ENCODE results near the gene WDFY1. TPM values are rescaled to one million over a fixed set of nuclear protein-coding genes. Genes with fewer than 3 reads are reported as not detected.

The WDFY1 gene
- total and polyA plus RNA-seq, 2 donors (not counting 3 experiments of a cell fraction or from before 2014, with no cell fraction given), result 54.7 to 68.7 TPM

GRCh38 chr2:223915071-223915470, 30.1 kb downstream of the WDFY1 start:
- Histone ChIP-seq H3K27ac (ENCODE audit: insufficient read depth, low read depth, low read length) (no peak overlapping the region), H3K4me1 (ENCODE audit: control insufficient read depth, extremely low read depth, insufficient read depth, low read length) (peaks cover 20% of the 10 kb centered on the region), H3K4me2 (ENCODE audit: insufficient read depth, low read length) (no peak overlapping the region), H4K20me1 (replicated peaks; ENCODE audit: control insufficient read depth, extremely low read depth, insufficient read depth, low read length) (peaks cover 3% of the 10 kb centered on the region), H3K79me2 (ENCODE audit: control insufficient read depth, insufficient read depth, low read length) (peaks cover 66% of the 10 kb centered on the region), H3K4me3 (replicated peaks in 1 of 3; ENCODE audit: insufficient read depth in 1 of 3, low read depth in 1 of 3, low read length in 3 of 3) (no peak overlapping the region), H2AFZ (ENCODE audit: low read depth, low read length) (no peak overlapping the region), H3K36me3 (ENCODE audit: control insufficient read depth in 2 of 2, extremely low read depth in 1 of 2, insufficient read depth in 2 of 2, low read length in 2 of 2) (peaks cover 3 to 8% of the 10 kb centered on the region in 2 experiments), H3K9me3 (replicated peaks; ENCODE audit: control insufficient read depth, insufficient read depth, low read length) (no peaks in the 10 kb centered on the region), H3K9me1 (replicated peaks; ENCODE audit: control insufficient read depth, extremely low read depth, insufficient read depth, low read length) (no peaks in the 10 kb centered on the region), H3K9ac (replicated peaks; ENCODE audit: extremely low read depth, insufficient read depth, low read length) (no peak overlapping the region), H3K27me3 (ENCODE audit: control insufficient read depth in 2 of 2, insufficient read depth in 2 of 2, low read length in 2 of 2) (no peaks in the 10 kb centered on the region)
- intact Hi-C loops (cut with micrococcal nuclease) (no loop called here), dilution Hi-C loops (cut with MboI; ENCODE audit: extremely low pct_ligation_motif_present, low sequenced_read_pairs) (no loop called here)
- no peak for DNase-seq (ENCODE audit: low read depth, low spot score)
- ChIA-PET POLR2A (no interaction called here), CTCF (no interaction called here)
- BruUV-seq (replicated peaks), result no TSS peak
- TF ChIP-seq, protein P1, sequence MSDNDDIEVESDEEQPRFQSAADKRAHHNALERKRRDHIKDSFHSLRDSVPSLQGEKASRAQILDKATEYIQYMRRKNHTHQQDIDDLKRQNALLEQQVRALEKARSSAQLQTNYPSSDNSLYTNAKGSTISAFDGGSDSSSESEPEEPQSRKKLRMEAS (IDR thresholded peaks at IDR 0.05; ENCODE audit: insufficient read depth, insufficient read length), result no peak
- TF ChIP-seq FOS (IDR thresholded peaks at IDR 0.05; ENCODE audit: borderline replicate concordance, insufficient read depth, low read length) (no peak), POLR2A (IDR thresholded peaks at IDR 0.05; ENCODE audit: low read depth, low read length) (no peak), POLR2AphosphoS5 (IDR thresholded peaks at IDR 0.05; ENCODE audit: insufficient read depth, low read depth, low read length) (no peak), JUN (IDR thresholded peaks at IDR 0.05; ENCODE audit: borderline replicate concordance, insufficient read depth, insufficient read length, low read depth) (no peak), EZH2 (IDR thresholded peaks at IDR 0.05; ENCODE audit: borderline replicate concordance, low read depth, low read length, severe bottlenecking) (no peak), MYC (IDR thresholded peaks at IDR 0.05; ENCODE audit: low read depth, low read length) (no peak), GATA2 (IDR thresholded peaks at IDR 0.05; ENCODE audit: insufficient read depth, insufficient read length, low read depth, low read length) (no peak), CTCF (IDR thresholded peaks at IDR 0.05; ENCODE audit: extremely low read depth in 1 of 2, insufficient read depth in 1 of 2, low read depth in 1 of 2, low read length in 2 of 2) (no peak)
- no peak for FAIRE-seq

All from endothelial cell of umbilical vein (primary cell).